Jurkat, Clone E6-1 (cell line): ENCODE data around the gene NRDE2.
A peak's percentile ranks its signal among the peaks of the same experiment; 100 is the strongest.

Source experiments
- DNase-seq: peaks from one replicate; pipeline ENCODE4 v3.0.0-alpha.2; 2011; ENCODE audit warnings: low read depth, low spot score
- H3K4me3 ChIP-seq: 2 replicates; pipeline ENCODE4 v1.5.1; 2011; ENCODE audit warnings: mild to moderate bottlenecking, low read length, control low read depth, moderate library complexity

NRDE2 gene

DNA sequence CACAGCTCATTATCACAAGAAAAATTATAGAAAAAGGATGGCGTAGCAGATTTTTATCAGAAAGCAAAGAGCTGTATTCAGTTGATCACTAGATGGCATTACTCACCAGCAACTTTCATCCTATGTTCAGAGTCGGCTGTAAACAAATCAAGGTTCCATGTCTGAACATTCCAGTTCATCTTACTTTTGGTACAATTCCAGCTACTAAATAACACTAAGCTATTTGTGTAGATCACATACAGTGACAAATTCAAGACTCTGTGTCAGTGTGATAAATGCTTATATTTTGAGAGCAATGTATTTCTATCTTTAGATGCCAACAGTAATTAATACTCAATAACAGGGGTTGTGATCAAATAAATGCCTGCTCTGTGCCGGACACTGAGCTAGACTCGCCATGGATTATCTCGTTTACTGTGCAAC lies 30.1 kb downstream of the NRDE2 start:
- DNase-seq = peak; percentile 14
- no peak overlapping the region for H3K4me3 ChIP-seq

DNA sequence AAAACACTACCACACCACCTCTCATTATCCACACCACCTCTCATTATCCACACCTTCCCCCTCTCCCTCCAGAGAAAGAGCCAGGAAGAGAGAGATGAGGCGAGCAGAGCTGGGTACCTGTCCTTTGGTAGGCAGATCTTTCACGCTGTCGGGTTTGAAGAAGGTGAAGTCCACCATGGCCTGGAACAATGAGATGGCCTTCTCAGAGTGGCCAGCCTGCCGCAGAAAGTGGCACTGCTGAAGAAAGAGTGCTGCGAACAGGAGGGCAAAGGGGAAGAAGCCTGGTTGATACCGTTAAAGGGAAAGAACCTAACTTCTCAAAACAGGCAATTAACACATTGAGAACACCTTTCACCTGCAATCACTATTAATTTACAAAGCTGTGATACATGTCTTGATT lies 30.6 kb downstream of the NRDE2 start:
- H3K4me3 ChIP-seq = no peak overlapping the region
- DNase-seq = no peak

GRCh38 chr14:90300611-90301047 lies 31.1 kb downstream of the NRDE2 start:
- H3K4me3 ChIP-seq = no peak overlapping the region
- peak; percentile 28 for DNase-seq

DNA sequence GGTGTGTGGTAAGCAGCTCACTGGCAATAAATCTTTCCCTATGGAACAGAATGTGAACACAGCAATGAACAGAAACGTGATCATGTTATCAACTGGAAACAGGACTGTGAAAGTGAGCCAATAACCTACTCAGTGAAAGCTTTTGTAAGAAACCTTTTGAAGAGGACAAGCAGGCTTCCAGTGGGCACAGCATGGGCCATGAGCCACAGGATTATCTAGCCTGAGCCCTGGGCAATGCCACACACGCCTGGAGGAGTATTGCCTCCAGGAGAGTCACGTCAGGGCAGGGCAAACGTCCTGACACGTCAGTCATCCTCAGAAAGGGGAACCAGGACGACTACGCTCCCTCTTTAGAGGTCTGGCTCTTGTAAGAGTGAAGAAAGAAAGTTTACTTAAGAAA lies 32.3 kb downstream of the NRDE2 start:
- no peak overlapping the region for H3K4me3 ChIP-seq
- DNase-seq = no peak

- DNase-seq = no peak
- H3K4me3 ChIP-seq = no peak overlapping the region
Observed at GRCh38 chr14:90297876-90298629, 33.7 kb downstream of the NRDE2 start.

- DNase-seq = no peak
- no peak overlapping the region for H3K4me3 ChIP-seq
Observed at GRCh38 chr14:90296641-90297040, 35.1 kb downstream of the NRDE2 start.

DNA sequence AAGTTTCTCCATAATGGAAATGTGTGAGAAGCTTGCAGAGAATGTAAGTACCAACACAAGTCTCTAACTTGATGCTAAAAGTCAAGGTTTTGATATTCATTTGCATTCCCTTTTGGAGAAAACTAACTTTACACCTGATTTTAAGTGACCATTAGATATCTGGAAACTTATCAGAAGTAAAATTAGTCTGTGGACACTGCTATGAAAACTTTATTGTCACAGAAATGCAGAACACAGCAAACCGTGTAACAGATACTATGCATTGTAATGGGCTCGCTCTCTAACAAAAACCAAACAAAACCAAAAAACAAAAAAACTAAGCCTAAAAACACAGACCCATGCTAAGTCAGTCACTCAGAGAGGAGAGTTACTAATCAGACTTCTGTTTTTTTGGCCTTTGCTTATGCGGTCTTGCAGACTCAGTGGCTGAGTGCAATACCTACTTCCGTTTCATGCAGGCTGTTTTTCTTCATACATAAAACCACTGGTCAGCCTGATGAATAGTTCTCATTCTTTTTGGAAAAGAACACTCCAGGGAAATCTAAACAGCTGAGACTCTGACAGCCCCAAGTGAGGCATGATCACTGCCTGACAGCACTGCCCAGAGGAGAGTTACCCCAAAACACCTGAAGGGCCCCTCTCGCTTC lies 35.7 kb downstream of the NRDE2 start:
- no peak for DNase-seq
- H3K4me3 ChIP-seq = no peak overlapping the region

GRCh38 chr14:90294872-90295271 lies 36.9 kb downstream of the NRDE2 start:
- H3K4me3 ChIP-seq = no peak overlapping the region
- DNase-seq = peak; percentile 28

- DNase-seq = no peak
- no peak overlapping the region for H3K4me3 ChIP-seq
Observed at GRCh38 chr14:90293766-90294730, 37.7 kb downstream of the NRDE2 start.

DNA sequence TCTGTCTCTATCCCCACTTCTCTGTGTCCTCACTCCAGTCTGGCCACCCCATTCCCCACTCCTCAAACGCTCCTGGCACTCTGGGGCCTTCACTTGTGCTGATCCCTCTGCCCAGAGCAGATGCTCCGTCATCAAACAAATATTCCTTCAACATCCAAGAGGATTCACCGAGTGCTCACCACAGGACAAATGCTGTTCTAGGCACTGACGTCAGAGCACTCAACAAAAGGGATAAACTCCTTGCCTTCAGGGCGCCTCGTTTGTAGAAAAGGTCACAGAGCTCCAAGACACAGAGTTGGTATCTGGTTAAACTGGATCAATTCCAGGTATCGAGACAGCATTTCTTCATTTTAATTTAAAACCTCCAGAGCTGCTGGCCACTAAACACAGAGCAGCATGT lies 40.0 kb downstream of the NRDE2 start:
- H3K4me3 ChIP-seq = no peak overlapping the region
- no peak for DNase-seq

DNA sequence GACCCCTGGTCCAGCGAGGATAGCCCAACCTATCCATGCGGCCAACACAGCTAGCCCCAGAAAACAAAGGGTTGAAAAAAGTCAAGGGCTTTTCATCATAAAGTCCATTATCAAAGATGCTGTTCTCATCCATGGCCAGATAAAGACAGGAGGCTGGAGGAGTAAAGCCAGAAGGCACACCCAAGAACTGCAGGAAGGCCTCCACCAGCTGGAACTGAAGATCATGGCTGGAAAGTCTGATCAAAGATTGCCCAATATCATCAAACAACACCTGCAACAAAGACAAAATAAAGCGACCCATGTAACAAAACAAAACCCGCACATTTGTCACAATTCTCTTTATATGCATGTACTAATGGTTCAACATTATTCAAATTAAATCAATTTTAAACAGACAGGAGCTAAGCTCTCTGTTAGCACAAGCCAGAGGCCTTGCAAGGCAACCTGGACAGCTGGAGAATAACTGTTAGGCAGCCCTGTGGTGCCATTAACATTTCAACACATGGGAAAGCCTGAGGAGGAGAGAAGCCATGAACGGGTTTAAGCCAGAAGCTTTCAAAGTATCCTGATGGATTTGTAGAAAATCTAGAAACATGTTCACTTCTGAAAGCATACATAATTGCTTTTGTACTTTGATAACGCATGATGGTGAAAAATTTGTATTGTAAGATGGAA lies 41.3 kb downstream of the NRDE2 start:
- DNase-seq = no peak
- H3K4me3 ChIP-seq = no peak overlapping the region

DNA sequence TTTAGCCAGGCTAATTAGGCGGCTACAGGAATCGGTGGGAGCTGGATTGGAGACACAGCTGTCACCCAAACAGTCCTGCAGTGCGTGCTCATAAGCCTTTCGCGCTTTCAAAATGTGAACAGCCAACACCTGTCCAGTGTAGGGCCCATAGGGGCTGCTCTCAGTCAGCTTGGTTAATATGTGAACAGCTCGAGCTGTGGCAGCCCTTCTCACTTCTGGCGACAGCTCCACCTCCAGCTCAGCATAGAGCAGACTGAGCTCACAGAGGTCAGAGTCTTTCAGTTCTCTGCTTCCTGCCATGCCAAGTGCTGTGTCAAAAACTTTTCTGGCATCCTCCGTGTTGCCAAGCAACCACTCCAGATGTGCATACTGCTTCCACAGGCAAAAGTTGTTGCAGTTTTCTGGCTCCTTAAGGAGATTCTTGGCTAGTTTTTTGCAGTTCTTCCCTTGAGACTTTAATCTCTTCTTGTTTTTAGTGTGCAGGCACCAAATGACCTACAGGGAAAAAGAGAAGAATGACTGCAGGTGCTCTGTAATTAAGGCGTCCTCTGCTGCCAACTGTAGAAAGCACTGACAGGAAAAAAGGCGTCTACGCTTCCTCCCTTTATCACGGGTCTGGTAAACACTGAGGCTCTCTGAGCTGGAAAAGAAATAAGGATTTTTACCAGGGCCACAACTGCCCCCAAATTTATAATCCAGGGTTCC lies 42.9 kb downstream of the NRDE2 start:
- H3K4me3 ChIP-seq = no peak overlapping the region
- no peak for DNase-seq

DNA sequence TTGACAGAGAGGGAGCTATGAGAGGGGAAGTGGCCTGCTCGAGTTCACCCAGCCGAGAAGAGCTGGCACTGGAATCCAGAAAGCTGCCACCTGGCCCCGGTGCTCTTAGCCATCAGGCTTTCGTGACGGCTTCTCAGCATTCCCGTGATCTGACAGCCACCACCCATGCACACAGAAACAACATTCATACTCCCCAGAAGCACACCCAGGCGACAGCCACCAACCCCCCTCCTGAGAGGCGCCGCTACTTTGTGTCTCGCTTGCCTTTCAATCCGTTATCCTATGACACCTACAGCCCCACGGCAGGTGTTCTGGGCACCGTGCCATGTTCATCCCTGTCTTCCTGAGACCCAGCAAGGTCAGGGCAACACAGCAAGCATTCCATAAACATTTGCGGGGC lies 44.0 kb downstream of the NRDE2 start:
- DNase-seq = no peak
- no peak overlapping the region for H3K4me3 ChIP-seq

GRCh38 chr14:90281756-90282155 lies 50.0 kb downstream of the NRDE2 start:
- no peak overlapping the region for H3K4me3 ChIP-seq
- DNase-seq = no peak

DNA sequence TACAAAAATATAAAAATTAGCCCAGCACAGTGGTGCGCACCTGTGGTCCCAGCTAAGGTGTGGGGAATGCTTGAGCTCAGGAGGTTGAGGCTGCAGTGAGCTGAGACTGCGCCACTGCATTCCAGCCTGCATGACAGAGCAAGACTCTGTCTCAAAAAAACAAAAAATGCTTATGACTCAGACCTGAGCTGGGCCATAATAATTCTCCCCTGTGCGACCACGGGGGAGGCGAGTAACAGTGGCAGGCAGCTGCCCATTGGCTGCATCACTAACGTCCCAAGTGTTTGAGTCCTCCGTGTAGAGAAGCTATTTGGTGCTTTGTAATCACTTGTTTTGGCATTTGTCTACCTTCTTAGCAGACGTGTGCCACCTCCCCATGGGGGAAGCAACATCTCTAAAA lies 50.5 kb downstream of the NRDE2 start:
- no peak overlapping the region for H3K4me3 ChIP-seq

DNA sequence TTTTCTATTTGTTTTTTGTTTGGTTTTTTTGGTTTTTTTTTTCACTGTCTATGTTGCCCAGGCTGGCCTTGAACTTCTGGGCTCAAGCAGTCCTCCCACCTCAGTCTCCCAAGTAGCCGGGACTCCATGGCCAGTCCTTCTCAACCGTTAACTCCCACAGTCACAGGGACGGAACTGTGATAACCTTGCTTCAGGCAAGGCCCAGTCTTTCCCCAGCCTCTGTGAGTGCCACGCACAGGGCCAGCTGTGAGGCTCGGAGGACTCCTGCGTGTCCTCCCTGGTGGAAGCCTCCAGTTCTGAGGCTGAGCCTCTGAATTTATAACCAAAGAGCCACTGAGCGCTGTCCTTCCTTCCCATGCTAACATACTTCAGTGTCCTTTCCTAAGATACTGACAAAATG lies 51.6 kb downstream of the NRDE2 start:
- no peak overlapping the region for H3K4me3 ChIP-seq
- no peak for DNase-seq

More for the DNA sequence above, 50.5 kb downstream of the NRDE2 start:
- DNase-seq = no peak

GRCh38 chr14:90278199-90279175 lies 53.3 kb downstream of the NRDE2 start:
- DNase-seq = no peak
- H3K4me3 ChIP-seq = no peak overlapping the region
